HG02588 (cell line): Measurements from ENCODE around the gene NUB1.

Experiments
- ATAC-seq: cut with Tn5 transposase; IDR thresholded peaks from one replicate; pipeline ENCODE4 v1.9.1; 2021; ENCODE audit warnings: mild to moderate bottlenecking, moderate library complexity; ENCODE audit not compliant: unreplicated experiment

Gene NUB1

DNA sequence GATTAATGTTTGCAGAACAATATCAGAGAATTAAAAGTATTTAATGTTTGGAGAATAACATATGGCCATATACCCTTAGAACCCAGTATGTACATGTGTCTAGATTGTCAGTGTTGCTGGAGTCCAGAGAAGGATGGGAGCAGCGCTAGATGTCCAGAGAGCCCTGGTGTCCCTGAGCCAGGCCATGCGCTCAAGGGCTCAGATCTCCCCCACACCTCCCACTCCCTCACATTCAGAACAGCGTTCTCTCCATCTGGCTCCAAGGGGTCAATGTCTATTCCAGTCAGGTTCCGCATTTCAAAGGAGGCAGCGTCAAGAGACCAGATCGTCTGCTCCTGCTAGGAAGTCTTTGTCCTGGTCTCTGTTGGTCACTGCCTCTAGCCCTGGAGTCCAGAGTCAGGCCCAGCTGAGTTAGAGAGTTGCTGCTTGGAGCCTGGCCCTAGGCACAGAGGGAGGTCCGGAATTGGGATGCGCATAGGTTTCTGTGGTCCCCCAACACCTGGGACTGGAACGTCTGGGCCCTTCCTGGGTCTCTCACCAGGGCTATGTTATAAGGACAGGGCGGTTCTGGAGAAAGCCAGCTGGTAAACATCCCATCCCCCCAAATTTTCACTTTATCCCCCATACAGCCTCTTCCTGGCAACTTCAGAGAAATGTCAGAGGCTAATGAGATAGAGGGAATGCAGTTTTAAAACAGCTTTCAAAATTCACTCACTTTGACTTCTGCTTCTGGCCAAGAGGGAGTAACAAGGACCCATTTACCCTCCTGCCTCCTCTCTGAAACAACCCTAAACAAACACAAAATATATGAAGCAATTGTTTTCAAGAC lies 74.7 kb downstream of the NUB1 start:
- no peak for ATAC-seq

GRCh38 chr7:151416941-151417315 lies 75.3 kb downstream of the NUB1 start:
- no peak for ATAC-seq

DNA sequence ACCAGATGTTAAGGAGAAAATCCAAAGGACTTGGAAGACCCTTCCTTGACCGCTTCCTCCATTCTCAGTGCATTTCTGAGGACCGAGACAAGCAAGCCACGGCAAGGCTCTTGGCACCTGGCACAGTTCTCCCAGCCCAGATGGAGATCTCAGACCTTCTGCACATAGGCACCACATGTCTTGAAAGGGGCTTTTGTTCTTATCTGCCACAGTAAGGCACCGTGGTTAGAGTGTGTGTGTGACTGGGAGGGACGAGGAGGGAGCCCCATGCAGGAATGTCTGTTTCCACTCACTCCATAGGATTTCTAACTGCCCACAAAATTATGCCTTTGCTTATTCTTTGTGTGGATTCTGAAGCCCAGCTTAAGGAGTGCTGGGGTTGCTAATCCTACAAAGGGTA lies 78.5 kb downstream of the NUB1 start:
- no peak for ATAC-seq

GRCh38 chr7:151422212-151422611 lies 80.6 kb downstream of the NUB1 start:
- ATAC-seq, result no peak

GRCh38 chr7:151423226-151423625 lies 81.6 kb downstream of the NUB1 start:
- no peak for ATAC-seq

GRCh38 chr7:151423936-151424335 lies 82.3 kb downstream of the NUB1 start:
- no peak for ATAC-seq

GRCh38 chr7:151424799-151425198 lies 83.2 kb downstream of the NUB1 start:
- no peak for ATAC-seq

GRCh38 chr7:151425670-151426440 lies 84.2 kb downstream of the NUB1 start:
- no peak for ATAC-seq

DNA sequence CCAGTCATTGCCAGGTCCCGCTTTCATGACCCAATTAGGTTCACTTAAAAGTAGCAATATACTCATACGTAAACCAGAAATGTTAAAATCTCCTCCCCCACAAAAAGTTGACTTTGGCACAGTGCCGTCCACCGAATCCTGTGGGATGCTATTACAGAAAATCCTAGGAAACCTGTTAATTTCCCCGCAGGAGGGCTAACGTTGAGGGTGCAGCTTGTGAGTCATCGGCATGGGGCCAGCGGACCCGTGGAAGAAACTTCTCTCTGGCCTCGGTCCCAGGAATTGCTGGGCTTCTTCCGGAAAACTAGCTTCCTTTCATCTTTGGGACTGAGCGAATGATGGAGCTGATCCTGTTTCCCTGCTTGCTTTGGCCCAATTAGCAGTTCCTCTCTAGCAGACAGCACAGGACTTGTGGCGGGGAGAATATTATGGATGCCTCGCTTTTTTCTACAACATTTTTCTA lies 84.9 kb downstream of the NUB1 start:
- no peak for ATAC-seq

- no peak for ATAC-seq
These were observed 85.5 kb downstream of the NUB1 start for GRCh38 chr7:151426904-151427704.

GRCh38 chr7:151427705-151428377 lies 86.2 kb downstream of the NUB1 start:
- ATAC-seq, result no peak
